Aorta (tissue), 5 donors: ENCODE results near the gene ARL10. TPM values are rescaled to one million over a fixed set of nuclear protein-coding genes. Genes with fewer than 3 reads are reported as not detected.
A peak's percentile ranks its signal among the peaks of the same experiment; 100 is the strongest.

Experiments
- ATAC-seq: fragments of 200-7000 bp; cut with Tn5 transposase; one replicate; pipeline ENCODE4 v1.9.1; 2022; ENCODE audit warnings: moderate library complexity; ENCODE audit not compliant: low FRiP score
- DNase-seq, 2 donors: peaks; one replicate each; pipeline ENCODE4 v3.0.0-alpha.2; 2020
- H3K27ac ChIP-seq, 2 donors: one replicate each; pipeline ENCODE4 v1.5.1; 2013; ENCODE audit warnings: low read length in 2 of 2, mild to moderate bottlenecking in 2 of 2, moderate library complexity in 2 of 2, control low read depth in 1 of 2, inconsistent platforms in 1 of 2, low read depth in 1 of 2
- H3K27me3 ChIP-seq, 2 donors: one replicate each; pipeline ENCODE4 v1.6.1; 2013; ENCODE audit warnings: control low read depth in 1 of 2, low read length in 1 of 2, mild to moderate bottlenecking in 1 of 2, moderate library complexity in 1 of 2; ENCODE audit not compliant: insufficient read depth in 2 of 2, control insufficient read depth in 1 of 2
- H3K36me3 ChIP-seq, 2 donors: one replicate each; pipeline ENCODE4 v1.6.1; 2013; ENCODE audit warnings: control low read depth in 1 of 2, low read length in 1 of 2, mild to moderate bottlenecking in 1 of 2; ENCODE audit not compliant: insufficient read depth in 2 of 2, control insufficient read depth in 1 of 2
- H3K4me1 ChIP-seq, 2 donors: one replicate each; pipeline ENCODE4 v1.6.1; 2013; ENCODE audit warnings: low read length in 2 of 2, control low read depth in 1 of 2, mild to moderate bottlenecking in 1 of 2, moderate library complexity in 1 of 2; ENCODE audit not compliant: insufficient read depth in 2 of 2, control insufficient read depth in 1 of 2
- H3K4me3 ChIP-seq, 2 donors: one replicate each; pipeline ENCODE4 v1.5.1; 2013; ENCODE audit warnings: low read length in 2 of 2, control low read depth in 1 of 2, mild to moderate bottlenecking in 1 of 2
- H3K9me3 ChIP-seq: one replicate; pipeline ENCODE4 v1.6.1; 2013; ENCODE audit warnings: mild to moderate bottlenecking, low read length; ENCODE audit not compliant: control insufficient read depth
- WGBS, 2 donors: extraction: QIAGEN DNeasy Blood & Tissue Kit; methylation state at CpG; one replicate each; pipeline ENCODE4 v1.1.7; 2013; 5-methylcytosine and 5-hydroxymethylcytosine counted together
- intact Hi-C, 2 donors: fragments of 100-400 bp; cut with DNase I; formaldehyde crosslinking; loops; one replicate each; pipeline versions ENCODE4 v1.14.2 to v1.15.0; 2022
- polyA plus RNA-seq, 2 donors: library from polyadenylated mRNA; stranded (reverse); fragments of 200-250 nt; gene quantifications; one replicate each; pipeline ENCODE4 v1.2.3, GENCODE V29; 2013
- total RNA-seq, 2 donors: library from RNA; stranded (reverse); fragmentation: NEBNext Ultra II Directional; extraction: Animal tissue kit (Norgen Biotek cat#: 25700); gene quantifications; one replicate each; pipeline ENCODE4 v1.2.1, GENCODE V29; 2021
- donor health status: healthy with polysubstance abuse.
- donor health status: Bipolar disorder and iron deficiency.
- donor health status: DM: no; HTN: no; CAD: no.
- donor health status: DM: no; HTN: no; CAD: no.
- donor health status: DM: yes; HTN: yes; CAD: no.

The ARL10 gene
- total and polyA plus RNA-seq, 4 donors: 1.1 to 32.4 (median 10.8) TPM

- Histone ChIP-seq H3K9me3 (no peaks in the 10 kb centered on the region), H3K36me3 (peaks cover 0 to 2% of the 10 kb centered on the region in 2 donors), H3K4me3 (no peak overlapping the region), H3K4me1 (no peaks in the 10 kb centered on the region), H3K27me3 (no peaks in the 10 kb centered on the region), H3K27ac (no peak overlapping the region)
- WGBS, 2 donors: 90 to 92% methylated on average over 5 of the region's 5 CpGs
- ATAC-seq (no peak), DNase-seq (no peak)
- intact Hi-C loops: loop anchor here (10.0 kb wide), 3 partner anchors 124 to 244 kb away; partner anchors contain the start of genes RNF44 (in 2 of the 2) and TSPAN17 (in 1 of the 2)
Measured at GRCh38 chr5:176410486-176411180, 45.3 kb downstream of the ARL10 start.

GRCh38 chr5:176412517-176413254, 47.4 kb downstream of the ARL10 start:
- Histone ChIP-seq H3K27ac (peak overlapping the region in 1 of 2 donors; percentile 7), H3K27me3 (no peaks in the 10 kb centered on the region), H3K9me3 (no peaks in the 10 kb centered on the region), H3K4me1 (no peaks in the 10 kb centered on the region), H3K4me3 (no peak overlapping the region), H3K36me3 (no peaks in the 10 kb centered on the region)
- intact Hi-C loops: loop anchor here (10.0 kb wide), 3 partner anchors 122 to 242 kb away; partner anchors contain the start of genes RNF44 (in 2 of the 2) and TSPAN17 (in 1 of the 2)
- 64 to 68% methylated on average over 10 of the region's 10 CpGs for WGBS, 2 donors
- ATAC-seq (no peak), DNase-seq (no peak)

DNA sequence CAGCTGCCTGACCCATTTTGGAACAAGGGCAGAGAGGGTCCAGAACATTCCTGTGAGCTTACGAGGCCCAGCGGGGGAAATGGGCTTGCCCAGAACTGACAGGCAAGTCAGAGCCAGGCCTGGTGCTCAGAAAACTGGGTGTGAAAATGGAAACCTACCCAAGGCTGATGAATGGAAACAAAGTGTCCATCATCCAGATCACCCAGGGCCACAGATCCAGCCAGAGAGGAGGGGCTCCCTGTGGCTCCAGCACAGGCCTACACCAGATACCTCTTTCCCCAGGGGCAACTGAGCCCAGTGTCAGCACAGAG, 47.9 kb downstream of the ARL10 start:
- intact Hi-C loops: loop anchor here (10.0 kb wide), 3 partner anchors 122 to 242 kb away; partner anchors contain the start of genes RNF44 (in 2 of the 2) and TSPAN17 (in 1 of the 2)
- H3K4me3 ChIP-seq: no peak overlapping the region

DNA sequence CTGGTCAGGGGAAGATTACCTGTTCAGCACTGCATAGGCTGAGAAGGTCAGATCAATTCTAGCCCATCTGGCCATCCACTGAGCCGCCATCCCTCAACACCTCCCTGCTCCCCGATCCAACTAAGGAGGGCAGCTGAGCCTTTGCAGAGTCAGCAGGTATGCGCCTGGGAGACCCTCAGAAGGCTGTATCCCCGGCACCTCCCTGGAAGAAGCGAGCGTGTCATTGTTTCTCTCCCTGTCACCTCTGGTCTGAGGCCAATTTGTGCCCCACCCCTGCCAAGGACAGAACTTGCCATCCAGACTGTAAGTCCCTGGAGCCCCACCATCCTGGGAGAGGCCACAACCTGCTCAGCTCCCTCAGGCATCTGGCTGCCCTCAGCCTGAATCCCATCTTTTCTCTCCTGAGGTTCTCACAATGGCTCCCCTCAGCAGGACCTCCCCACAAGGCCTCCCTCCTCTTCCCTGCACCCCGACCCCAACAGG, 48.5 kb downstream of the ARL10 start:
- no peaks in the 10 kb centered on the region for H3K4me1 ChIP-seq
- no peaks in the 10 kb centered on the region for H3K36me3 ChIP-seq
- WGBS, 2 donors: 80 to 91% methylated on average over 7 of the region's 7 CpGs
- H3K27me3 ChIP-seq: no peaks in the 10 kb centered on the region
- no peak for ATAC-seq
- no peaks in the 10 kb centered on the region for H3K9me3 ChIP-seq
- no peak for DNase-seq
- H3K4me3 ChIP-seq: no peak overlapping the region
- intact Hi-C loops: loop anchor here (10.0 kb wide), 3 partner anchors 121 to 241 kb away; partner anchors contain the start of genes RNF44 (in 2 of the 2) and TSPAN17 (in 1 of the 2)
- peak overlapping the region in 1 of 2 donors; percentile 18 for H3K27ac ChIP-seq

More for the DNA sequence above, 47.9 kb downstream of the ARL10 start:
- Histone ChIP-seq H3K27ac (no peak overlapping the region), H3K9me3 (no peaks in the 10 kb centered on the region), H3K4me1 (no peaks in the 10 kb centered on the region), H3K27me3 (no peaks in the 10 kb centered on the region), H3K36me3 (no peaks in the 10 kb centered on the region)
- peak; percentile 60 to 84 for DNase-seq
- no peak for ATAC-seq
- 4 to 9% methylated on average over 2 of the region's 2 CpGs for WGBS, 2 donors

- no peak for ATAC-seq
- H3K4me3 ChIP-seq: no peak overlapping the region
Measured at GRCh38 chr5:176414704-176415103, 49.4 kb downstream of the ARL10 start.

GRCh38 chr5:176415240-176415951, 50.1 kb downstream of the ARL10 start:
- ATAC-seq (peak; percentile 4), DNase-seq (no peak)
- Histone ChIP-seq H3K27ac (peak overlapping the region in 1 of 2 donors; percentile 45), H3K36me3 (no peaks in the 10 kb centered on the region), H3K27me3 (no peaks in the 10 kb centered on the region), H3K9me3 (no peaks in the 10 kb centered on the region), H3K4me3 (peak overlapping the region; percentile 91 to 98), H3K4me1 (no peaks in the 10 kb centered on the region)
- intact Hi-C loops: loop anchor here (10.0 kb wide), 3 partner anchors 119 to 239 kb away; partner anchors contain the start of genes RNF44 (in 2 of the 2) and TSPAN17 (in 1 of the 2)
- WGBS, 2 donors: 54 to 57% methylated on average over 13 of the region's 13 CpGs

More at GRCh38 chr5:176414704-176415103, 49.4 kb downstream of the ARL10 start:
- Histone ChIP-seq H3K9me3 (no peaks in the 10 kb centered on the region), H3K27me3 (no peaks in the 10 kb centered on the region), H3K4me1 (no peaks in the 10 kb centered on the region), H3K27ac (no peak overlapping the region), H3K36me3 (no peaks in the 10 kb centered on the region)
- WGBS, 2 donors: 76 to 85% methylated on average over 3 of the region's 3 CpGs
- no peak for DNase-seq
- intact Hi-C loops: loop anchor here (10.0 kb wide), 3 partner anchors 120 to 240 kb away; partner anchors contain the start of genes RNF44 (in 2 of the 2) and TSPAN17 (in 1 of the 2)

- Histone ChIP-seq H3K27me3 (no peaks in the 10 kb centered on the region), H3K36me3 (no peaks in the 10 kb centered on the region), H3K9me3 (no peaks in the 10 kb centered on the region), H3K4me3 (peak within 1 kb of the TSS; percentile 91 to 98), H3K4me1 (no peaks in the 10 kb centered on the region), H3K27ac (peak within 1 kb of the TSS; percentile 89 to 90)
- 1 to 2% methylated on average over 65 to 107 of the region's 107 CpGs for WGBS, 2 donors
- ATAC-seq: peak; percentile 98
- peak; percentile 93 to 98 for DNase-seq
- intact Hi-C loops: loop anchor here (1.0 to 10.0 kb wide), 5 partner anchors 31 to 239 kb away; partner anchors contain the start of genes RNF44 (in 2 of the 2), FAF2 (in 1 of the 2) and TSPAN17 (in 1 of the 2)
Measured at GRCh38 chr5:176415952-176416924, 51.0 kb downstream of the ARL10 start, which contains the start of gene CLTB. TSS of gene CLTB (minus strand) at chr5:176416539. CDS start at chr5:176416363, 176 bp downstream.
